A549 (cell line): Measurements from ENCODE around the gene ASPHD2. TPM values are rescaled to one million over a fixed set of nuclear protein-coding genes. Genes with fewer than 3 reads are reported as not detected.

Experiments
- ATAC-seq, 2 experiments: fragments of 200-7000 bp in 1 of 2; fragments of >200 bp in 1 of 2; cut with Nextera tagmentation in 1 of 2; cut with Tn5 transposase in 1 of 2; 3 replicates each; pipeline versions ENCODE4 v1.8.0 to v1.9.1; 2018 to 2020; ENCODE audit warnings: mild to moderate bottlenecking in 1 of 2, moderate library complexity in 1 of 2
- CTCF ChIA-PET: fragments of 300-600 bp; sonication (Branson Sonifier 250); formaldehyde crosslinking; extraction: SDS; loops from one replicate; lab custom pipeline; 2021; ENCODE audit warnings: antibody characterized with exemption, inconsistent platforms; lab: Yijun Ruan, JAX
- POLR2A ChIA-PET: fragments of 350-600 bp; formaldehyde crosslinking; extraction: SDS; loops from one replicate; lab custom pipeline; 2021; ENCODE audit warnings: antibody characterized with exemption, inconsistent platforms; lab: Yijun Ruan, JAX
- DNase-seq, 2 experiments: peaks; one replicate each; pipeline versions ENCODE4 v3.0.0 to v3.0.0-alpha.2; 2011 to 2016; ENCODE audit warnings: low read depth in 1 of 2, low spot score in 1 of 2
- FAIRE-seq: peaks from 2 replicates; lab custom pipeline; 2011; peaks lifted over from hg19 to GRCh38; lab: Jason Lieb, UNC
- H3K27ac ChIP-seq, 2 experiments: fragments of >200 bp; sonication (Bioruptor Twin); formaldehyde crosslinking; 3 replicates each; pipeline ENCODE4 v1.5.1; 2016 to 2017
- H3K4me1 ChIP-seq: fragments of >200 bp; sonication (Bioruptor Twin); formaldehyde crosslinking; 3 replicates; pipeline ENCODE4 v1.6.1; 2016
- H3K4me2 ChIP-seq: fragments of >200 bp; sonication (Bioruptor Twin); formaldehyde crosslinking; 3 replicates; pipeline ENCODE4 v1.6.1; 2016
- H3K4me3 ChIP-seq: fragments of >200 bp; sonication (Bioruptor Twin); formaldehyde crosslinking; 3 replicates; pipeline ENCODE4 v1.5.1; 2016
- H3K9me3 ChIP-seq: fragments of >200 bp; sonication (Bioruptor Twin); formaldehyde crosslinking; 3 replicates; pipeline ENCODE4 v1.6.1; 2016
- CBX2 ChIP-seq: fragments of 200-600 bp; sonication (generic); IDR thresholded peaks from 2 replicates; pipeline ENCODE4 v1.6.1; 2016; ENCODE audit warnings: low read depth, mild to moderate bottlenecking, borderline replicate concordance
- CHD4 ChIP-seq: fragments of 200-600 bp; sonication (generic); IDR thresholded peaks from 2 replicates; pipeline ENCODE4 v1.6.1; 2016; ENCODE audit warnings: antibody characterized with exemption, mild to moderate bottlenecking, borderline replicate concordance
- EHMT2 ChIP-seq: fragments of 200-600 bp; sonication (generic); IDR thresholded peaks from 2 replicates; pipeline ENCODE4 v1.6.1; 2016; ENCODE audit warnings: antibody characterized with exemption, low read depth, mild to moderate bottlenecking, moderate library complexity
- ESRRA ChIP-seq: fragments of 150-350 bp; IDR thresholded peaks from 2 replicates; pipeline ENCODE4 v1.6.1; 2014; ENCODE audit warnings: mild to moderate bottlenecking, low read length, borderline replicate concordance
- FOSB ChIP-seq: fragments of 250-450 bp; sonication (Bioruptor Pico); IDR thresholded peaks from 2 replicates; pipeline ENCODE4 v1.5.0; 2020; ENCODE audit warnings: mild to moderate bottlenecking, moderate library complexity
- FOXS1 ChIP-seq: fragments of 250-450 bp; sonication (Bioruptor Pico); IDR thresholded peaks from 2 replicates; pipeline ENCODE4 v1.5.0; 2020; ENCODE audit warnings: mild to moderate bottlenecking, moderate library complexity
- HEYL ChIP-seq: fragments of 250-450 bp; sonication (Bioruptor Pico); IDR thresholded peaks from 2 replicates; pipeline ENCODE4 v1.8.0; 2021; ENCODE audit warnings: mild to moderate bottlenecking, moderate library complexity
- HOXB13 ChIP-seq: fragments of 250-450 bp; sonication (Bioruptor Pico); IDR thresholded peaks from 2 replicates; pipeline ENCODE4 v1.5.0; 2020; ENCODE audit warnings: low read depth, mild to moderate bottlenecking, moderate library complexity
- JUN ChIP-seq, 2 experiments: fragments of >200 bp; sonication (Bioruptor Twin); formaldehyde crosslinking; IDR thresholded peaks; 2 replicates in 1 of 2; 3 replicates in 1 of 2; pipeline ENCODE4 v1.6.1; 2016 to 2017
- JUNB ChIP-seq: fragments of >200 bp; sonication (Bioruptor Twin); formaldehyde crosslinking; IDR thresholded peaks from 2 replicates; pipeline ENCODE4 v1.6.1; 2016
- KDM5A ChIP-seq: fragments of 200-600 bp; sonication (generic); IDR thresholded peaks from 2 replicates; pipeline ENCODE4 v1.6.1; 2016; ENCODE audit warnings: antibody characterized with exemption, mild to moderate bottlenecking
- MAFK ChIP-seq: fragments of 450-650 bp; IDR thresholded peaks from 2 replicates; pipeline ENCODE4 v1.6.1; 2014; ENCODE audit not compliant: partially characterized antibody
- MAZ ChIP-seq: fragments of 150-350 bp; IDR thresholded peaks from 2 replicates; pipeline ENCODE4 v1.6.1; 2014; ENCODE audit warnings: antibody characterized with exemption, low read depth, low read length, borderline replicate concordance
- MYC ChIP-seq: IDR thresholded peaks from 2 replicates; pipeline ENCODE4 v1.6.1; 2012; ENCODE audit warnings: mild to moderate bottlenecking, inconsistent platforms, low read length, improper control_type of control experiment, borderline replicate concordance
- POLR2A ChIP-seq: IDR thresholded peaks from 2 replicates; pipeline ENCODE4 v1.6.1; 2012; ENCODE audit warnings: mild to moderate bottlenecking, low read length
- POLR2AphosphoS2 ChIP-seq: conservative IDR thresholded peaks from 2 replicates; pipeline ENCODE4 v1.6.1; 2012; ENCODE audit warnings: low read length, improper control_type of control experiment, inconsistent platforms
- RAD21 ChIP-seq, 2 experiments: fragments of >200 bp in 1 of 2; sonication (Bioruptor Twin) in 1 of 2; formaldehyde crosslinking in 1 of 2; IDR thresholded peaks in 1 of 2; conservative IDR thresholded peaks in 1 of 2; 2 replicates in 1 of 2; 3 replicates in 1 of 2; pipeline ENCODE4 v1.6.1; 2012 to 2018; ENCODE audit warnings: inconsistent platforms in 1 of 2
- RARB ChIP-seq: fragments of 250-450 bp; sonication (Bioruptor Pico); IDR thresholded peaks from 2 replicates; pipeline ENCODE4 v1.8.0; 2021; ENCODE audit warnings: mild to moderate bottlenecking, moderate library complexity
- RNF2 ChIP-seq: fragments of 200-600 bp; sonication (generic); IDR thresholded peaks from 2 replicates; pipeline ENCODE4 v1.6.1; 2016; ENCODE audit warnings: low read depth, mild to moderate bottlenecking, antibody characterized with exemption, moderate library complexity, borderline replicate concordance
- ZFP36 ChIP-seq: fragments of 450-650 bp; IDR thresholded peaks from 2 replicates; pipeline ENCODE4 v1.6.1; 2014; ENCODE audit warnings: borderline replicate concordance; ENCODE audit not compliant: partially characterized antibody
- ZNF302 ChIP-seq: fragments of 250-450 bp; sonication (Bioruptor Pico); IDR thresholded peaks from 2 replicates; pipeline ENCODE4 v1.9.0; 2021; ENCODE audit warnings: inconsistent platforms, mild to moderate bottlenecking, moderate library complexity
- ZSCAN20 ChIP-seq: fragments of 250-450 bp; sonication (Bioruptor Pico); IDR thresholded peaks from 2 replicates; pipeline ENCODE4 v1.8.0; 2022; ENCODE audit warnings: mild to moderate bottlenecking, moderate library complexity
- WGBS: methylation state at CpG from one replicate; pipeline ENCODE4 v1.1.6; 2017; ENCODE audit errors: missing lambda C conversion rate; 5-methylcytosine and 5-hydroxymethylcytosine counted together
- polyA plus RNA-seq, 4 experiments: library from polyadenylated mRNA; depleted of rRNA in 3 of 4; stranded (reverse); fragments of >200 nt; fragmentation: RNase III in 1 of 4; extraction: RNeasy Plus Mini Kit Qiagen cat#74134 plus additional on column Dnase treatment in 1 of 4; gene quantifications; 2 replicates in 3 of 4; 3 replicates in 1 of 4; pipeline ENCODE4 v1.2.3, GENCODE V29; 2011 to 2017
- TF ChIP-seq, protein P1 (sequence below): fragments of >200 bp; sonication (Bioruptor Twin); formaldehyde crosslinking; IDR thresholded peaks from 3 replicates; pipeline ENCODE4 v1.6.1; 2016
- TF ChIP-seq, protein P2 (sequence below): fragments of 450-650 bp; IDR thresholded peaks from 2 replicates; pipeline ENCODE4 v1.6.1; 2014; ENCODE audit warnings: antibody characterized with exemption
- TF ChIP-seq, protein P3 (sequence below): fragments of >200 bp; sonication (Bioruptor Twin); formaldehyde crosslinking; IDR thresholded peaks from 2 replicates; pipeline ENCODE4 v1.6.1; 2016

Gene ASPHD2
- polyA plus RNA-seq, 2 of the 4 experiments (the other 2 are of a cell fraction): 0.84 to 1.3 TPM

DNA sequence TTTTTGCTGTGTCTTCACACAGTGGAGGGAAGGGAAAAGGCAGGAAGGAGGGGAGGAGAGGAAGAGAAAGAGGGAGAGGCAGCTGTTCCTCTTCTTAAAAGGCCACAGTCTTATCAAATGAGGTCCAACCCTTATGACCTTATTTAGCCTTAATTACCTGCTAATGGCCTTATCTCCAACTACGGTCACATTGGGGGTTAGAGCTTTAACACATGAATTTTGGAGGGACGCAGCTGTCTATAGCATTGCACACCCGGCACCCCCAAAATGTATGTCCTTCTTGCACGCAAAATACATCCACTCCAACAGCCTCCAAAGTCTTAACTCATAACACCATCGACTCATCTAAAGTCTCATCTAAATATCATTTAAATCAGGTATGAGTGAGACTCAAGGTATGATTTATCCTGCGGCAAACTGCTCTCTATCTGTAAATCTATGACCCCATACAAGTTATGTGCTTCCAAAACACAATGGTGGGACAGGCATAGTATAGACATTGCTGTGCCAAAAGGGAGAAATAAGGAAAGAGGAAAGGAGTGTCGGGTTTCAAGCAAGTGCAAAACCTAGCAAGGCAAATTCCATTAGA, 45.0 kb upstream of the ASPHD2 start (continued):
- TF ChIP-seq, protein P1, sequence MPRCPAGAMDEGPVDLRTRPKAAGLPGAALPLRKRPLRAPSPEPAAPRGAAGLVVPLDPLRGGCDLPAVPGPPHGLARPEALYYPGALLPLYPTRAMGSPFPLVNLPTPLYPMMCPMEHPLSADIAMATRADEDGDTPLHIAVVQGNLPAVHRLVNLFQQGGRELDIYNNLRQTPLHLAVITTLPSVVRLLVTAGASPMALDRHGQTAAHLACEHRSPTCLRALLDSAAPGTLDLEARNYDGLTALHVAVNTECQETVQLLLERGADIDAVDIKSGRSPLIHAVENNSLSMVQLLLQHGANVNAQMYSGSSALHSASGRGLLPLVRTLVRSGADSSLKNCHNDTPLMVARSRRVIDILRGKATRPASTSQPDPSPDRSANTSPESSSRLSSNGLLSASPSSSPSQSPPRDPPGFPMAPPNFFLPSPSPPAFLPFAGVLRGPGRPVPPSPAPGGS: no peak
- TF ChIP-seq FOXS1 (CRISPR knock-in tag) (no peak), RNF2 (no peak), JUNB (no peak), FOSB (CRISPR knock-in tag) (no peak), CBX2 (no peak)

DNA sequence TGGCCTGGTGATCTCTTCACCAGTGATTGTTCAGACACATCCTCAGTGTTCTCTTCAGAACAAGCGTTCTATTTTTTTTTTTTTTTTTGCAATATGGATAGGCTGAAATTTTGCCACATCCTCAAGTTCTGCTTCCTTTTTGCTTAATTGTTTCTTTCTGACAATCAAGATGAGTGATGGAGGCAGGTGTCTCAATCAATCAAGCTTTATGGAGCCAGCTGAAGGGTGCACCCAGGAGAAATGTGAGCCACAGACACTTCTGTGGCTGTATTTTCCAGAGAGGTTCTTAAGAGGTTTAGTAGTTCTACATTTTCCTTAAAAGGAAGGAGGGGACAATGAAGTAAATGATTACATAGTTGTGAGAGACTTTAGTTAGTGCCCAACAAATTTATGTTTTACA, 43.9 kb upstream of the ASPHD2 start:
- H3K9me3 ChIP-seq: no peaks in the 10 kb centered on the region
- H3K27ac ChIP-seq: no peak overlapping the region
- no peak overlapping the region for H3K4me3 ChIP-seq
- no peak for DNase-seq
- no peaks in the 10 kb centered on the region for H3K4me1 ChIP-seq
- no peak for FAIRE-seq
- CTCF ChIA-PET: interaction anchor here (0.9 to 1.8 kb wide), 5 partner anchors 10 to 77 kb away, joined by 3 to 8 read pairs (median 4); no protein-coding TSS in a partner anchor
- no peak for ATAC-seq
- TF ChIP-seq JUN (IDR thresholded peaks at IDR 0.05): no peak
- TF ChIP-seq MYC: no peak
- no peak for TF ChIP-seq CHD4
- TF ChIP-seq KDM5A: no peak
- TF ChIP-seq, protein P2, sequence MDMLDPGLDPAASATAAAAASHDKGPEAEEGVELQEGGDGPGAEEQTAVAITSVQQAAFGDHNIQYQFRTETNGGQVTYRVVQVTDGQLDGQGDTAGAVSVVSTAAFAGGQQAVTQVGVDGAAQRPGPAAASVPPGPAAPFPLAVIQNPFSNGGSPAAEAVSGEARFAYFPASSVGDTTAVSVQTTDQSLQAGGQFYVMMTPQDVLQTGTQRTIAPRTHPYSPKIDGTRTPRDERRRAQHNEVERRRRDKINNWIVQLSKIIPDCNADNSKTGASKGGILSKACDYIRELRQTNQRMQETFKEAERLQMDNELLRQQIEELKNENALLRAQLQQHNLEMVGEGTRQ: no peak
- no peak for TF ChIP-seq HOXB13 (CRISPR knock-in tag)
- TF ChIP-seq POLR2A: no peak
- no peak for TF ChIP-seq RARB (CRISPR knock-in tag)
- TF ChIP-seq ZNF302 (CRISPR knock-in tag): no peak
- no peak for TF ChIP-seq RAD21 (conservative IDR thresholded peaks at IDR 0.05 in 1 of 2, IDR thresholded peaks at IDR 0.05 in 1 of 2)
- TF ChIP-seq, all 56 proteins: peak for 0
- no peak overlapping the region for H3K4me2 ChIP-seq
- 0% methylated on average over 1 of the region's 1 CpG for WGBS
- POLR2A ChIA-PET: no interaction called here

DNA sequence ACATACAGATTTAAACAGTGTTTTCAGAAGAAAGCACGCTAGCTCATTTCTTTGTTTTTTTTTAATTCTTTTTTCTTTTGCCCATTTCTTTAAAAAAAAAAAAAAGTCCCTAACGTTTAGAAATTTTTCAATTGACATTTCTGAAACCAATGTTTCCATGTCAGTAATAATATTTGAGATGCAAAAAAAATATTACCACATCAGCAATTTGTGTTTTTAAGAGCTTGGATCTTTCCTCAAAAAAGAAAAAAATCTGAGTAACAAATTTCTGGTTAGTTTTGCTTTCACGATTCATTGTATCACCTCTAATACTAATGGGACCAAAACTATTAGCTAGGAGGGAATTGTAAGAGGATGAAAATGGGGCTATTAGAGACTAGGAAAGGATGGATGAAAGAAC, 39.9 kb upstream of the ASPHD2 start:
- no peaks in the 10 kb centered on the region for H3K4me1 ChIP-seq
- H3K4me2 ChIP-seq: no peak overlapping the region
- peak; percentile 61 for TF ChIP-seq MAFK
- TF ChIP-seq RNF2: no peak
- TF ChIP-seq, all 56 proteins: peak for 1
- no peak for ATAC-seq
- DNase-seq: no peak
- no peak overlapping the region for H3K27ac ChIP-seq
- no peak for FAIRE-seq
- no peaks in the 10 kb centered on the region for H3K9me3 ChIP-seq
- no peak overlapping the region for H3K4me3 ChIP-seq
- 13% methylated on average over 3 of the region's 3 CpGs for WGBS
- CTCF ChIA-PET: interaction anchor here (0.6 to 0.7 kb wide), 2 partner anchors 1122 to 1453 kb away, joined by 3 to 4 read pairs; no protein-coding TSS in a partner anchor
- POLR2A ChIA-PET: no interaction called here

DNA sequence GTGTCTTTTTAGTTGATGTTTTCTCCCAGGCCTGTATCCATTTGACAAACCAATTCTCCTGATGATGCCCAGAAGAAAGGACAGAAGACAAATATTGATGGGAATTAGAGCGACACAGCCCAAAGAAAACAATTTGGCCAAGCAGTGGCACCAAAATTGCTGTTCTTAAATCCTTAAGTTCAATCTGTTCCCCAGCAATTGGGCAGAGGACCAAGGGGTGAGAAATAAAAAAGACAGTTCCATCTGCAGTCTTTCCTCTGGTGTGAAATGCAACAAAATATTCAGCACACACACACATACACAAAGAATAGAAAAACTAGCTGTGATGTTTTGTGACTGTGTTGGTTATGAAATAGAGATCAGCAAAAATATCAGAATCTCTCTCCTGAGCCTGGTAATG, 38.0 kb upstream of the ASPHD2 start:
- CTCF ChIA-PET: interaction anchor here (1.9 to 2.3 kb wide), 2 partner anchors 27 to 70 kb away, joined by 7 to 14 read pairs; no protein-coding TSS in a partner anchor
- no peak for TF ChIP-seq CBX2
- TF ChIP-seq ZSCAN20: no peak
- TF ChIP-seq HEYL (CRISPR knock-in tag): no peak
- no peak for TF ChIP-seq EHMT2
- TF ChIP-seq, protein P3, sequence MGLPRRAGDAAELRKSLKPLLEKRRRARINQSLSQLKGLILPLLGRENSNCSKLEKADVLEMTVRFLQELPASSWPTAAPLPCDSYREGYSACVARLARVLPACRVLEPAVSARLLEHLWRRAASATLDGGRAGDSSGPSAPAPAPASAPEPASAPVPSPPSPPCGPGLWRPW: no peak
- TF ChIP-seq MAZ: no peak
- TF ChIP-seq POLR2AphosphoS2: no peak
- no peak for TF ChIP-seq ESRRA
- TF ChIP-seq ZFP36: no peak
- TF ChIP-seq, all 56 proteins: peak for 0
- FAIRE-seq (no peak), DNase-seq (no peak), ATAC-seq (no peak)
- H3K9me3 ChIP-seq: no peaks in the 10 kb centered on the region
- 91% methylated on average over 1 of the region's 1 CpG for WGBS
- no peaks in the 10 kb centered on the region for H3K4me1 ChIP-seq
- no peak overlapping the region for H3K27ac ChIP-seq
- H3K4me2 ChIP-seq: no peak overlapping the region
- H3K4me3 ChIP-seq: no peak overlapping the region
- POLR2A ChIA-PET: no interaction called here
